Loucy (cell line): ENCODE results near the gene CLEC2B.

Source experiments
- EZH2phosphoT487 ChIP-seq: fragments of 200-600 bp; IDR thresholded peaks from 2 replicates; pipeline ENCODE4 v1.6.1; 2018; ENCODE audit warnings: antibody characterized with exemption, mild to moderate bottlenecking, moderate library complexity, borderline replicate concordance
- TF ChIP-seq, protein P1 (sequence below): fragments of 200-600 bp; sonication (generic); conservative IDR thresholded peaks from 2 replicates; pipeline ENCODE4 v1.5.1; 2014; ENCODE audit warnings: mild to moderate bottlenecking, antibody characterized with exemption, low read length

DNA sequence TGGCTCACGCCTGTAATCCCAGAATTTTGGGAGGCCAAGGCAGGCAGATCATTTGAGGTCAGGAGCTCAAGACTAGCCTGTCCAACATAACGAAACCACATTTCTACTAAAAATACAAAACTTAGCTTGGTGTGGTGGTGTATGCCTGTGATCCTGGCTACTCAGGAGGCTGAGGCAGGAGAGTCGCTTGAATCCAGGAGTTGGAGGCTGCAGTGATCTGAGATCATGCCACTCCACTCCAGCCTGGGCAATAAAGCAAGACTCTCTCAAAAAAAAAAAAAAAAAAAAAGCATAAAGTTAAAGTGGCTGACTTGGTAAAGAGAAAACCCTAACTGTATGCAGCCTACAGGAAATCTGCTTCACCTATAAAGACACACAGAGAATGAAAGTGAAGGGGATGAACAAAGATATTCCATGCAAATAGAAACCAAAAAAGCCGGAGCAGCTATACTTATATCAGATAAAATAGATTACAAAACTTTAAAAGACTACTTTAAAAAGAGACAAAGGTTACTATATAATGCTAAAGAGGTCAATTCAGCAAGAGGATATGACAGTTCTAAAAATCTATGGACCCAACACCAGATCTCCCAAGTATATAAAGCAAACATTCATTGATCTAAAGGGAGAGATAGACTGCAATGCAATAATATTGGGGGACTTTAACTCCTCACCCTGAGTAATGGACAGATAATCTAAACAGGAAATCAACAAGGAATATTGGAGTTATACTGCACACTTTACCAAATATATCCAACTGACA, 4.1 kb downstream of the CLEC2B start:
- TF ChIP-seq, protein P1, sequence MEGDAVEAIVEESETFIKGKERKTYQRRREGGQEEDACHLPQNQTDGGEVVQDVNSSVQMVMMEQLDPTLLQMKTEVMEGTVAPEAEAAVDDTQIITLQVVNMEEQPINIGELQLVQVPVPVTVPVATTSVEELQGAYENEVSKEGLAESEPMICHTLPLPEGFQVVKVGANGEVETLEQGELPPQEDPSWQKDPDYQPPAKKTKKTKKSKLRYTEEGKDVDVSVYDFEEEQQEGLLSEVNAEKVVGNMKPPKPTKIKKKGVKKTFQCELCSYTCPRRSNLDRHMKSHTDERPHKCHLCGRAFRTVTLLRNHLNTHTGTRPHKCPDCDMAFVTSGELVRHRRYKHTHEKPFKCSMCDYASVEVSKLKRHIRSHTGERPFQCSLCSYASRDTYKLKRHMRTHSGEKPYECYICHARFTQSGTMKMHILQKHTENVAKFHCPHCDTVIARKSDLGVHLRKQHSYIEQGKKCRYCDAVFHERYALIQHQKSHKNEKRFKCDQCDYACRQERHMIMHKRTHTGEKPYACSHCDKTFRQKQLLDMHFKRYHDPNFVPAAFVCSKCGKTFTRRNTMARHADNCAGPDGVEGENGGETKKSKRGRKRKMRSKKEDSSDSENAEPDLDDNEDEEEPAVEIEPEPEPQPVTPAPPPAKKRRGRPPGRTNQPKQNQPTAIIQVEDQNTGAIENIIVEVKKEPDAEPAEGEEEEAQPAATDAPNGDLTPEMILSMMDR: no peak
- no peak for TF ChIP-seq EZH2phosphoT487
